H1 (cell line): ENCODE data around the gene ARHGAP5. TPM values are rescaled to one million over a fixed set of nuclear protein-coding genes. Genes with fewer than 3 reads are reported as not detected.
A peak's percentile ranks its signal among the peaks of the same experiment; 100 is the strongest.

Experiments
- CTCF ChIA-PET: fragments of 300-600 bp; sonication (Branson Sonifier 250); formaldehyde crosslinking; loops from one replicate; lab custom pipeline; 2021; ENCODE audit not compliant: partially characterized antibody; lab: Charles Lee
- POLR2A ChIA-PET: fragments of 300-600 bp; sonication (Branson Sonifier 250); formaldehyde crosslinking; loops from one replicate; lab custom pipeline; 2021; ENCODE audit warnings: inconsistent platforms; ENCODE audit not compliant: partially characterized antibody; lab: Charles Lee
- DNase-seq, 2 experiments: peaks; one replicate each; pipeline versions ENCODE4 v3.0.0 to v3.0.0-alpha.2; 2010 to 2022; ENCODE audit warnings: low spot score in 2 of 2, low read depth in 1 of 2, mixed read lengths in 1 of 2
- FAIRE-seq: peaks from 2 replicates; lab custom pipeline; 2011; peaks lifted over from hg19 to GRCh38; lab: Jason Lieb, UNC
- H2AFZ ChIP-seq: 2 replicates; pipeline ENCODE4 v1.8.1; 2012; ENCODE audit warnings: low read length, inconsistent platforms
- H2AK5ac ChIP-seq: 2 replicates; pipeline ENCODE4 v1.6.1; 2013; ENCODE audit warnings: low read depth, low read length
- H2BK120ac ChIP-seq: replicated peaks from 2 replicates; pipeline ENCODE3; 2013; ENCODE audit warnings: low read depth, low read length, inconsistent platforms
- H2BK12ac ChIP-seq: 2 replicates; pipeline ENCODE4 v1.6.1; 2013; ENCODE audit warnings: low read depth, low read length
- H2BK15ac ChIP-seq: 2 replicates; pipeline ENCODE4 v1.6.1; 2013; ENCODE audit warnings: low read length
- H2BK20ac ChIP-seq: 2 replicates; pipeline ENCODE4 v1.6.1; 2013; ENCODE audit warnings: low read length
- H2BK5ac ChIP-seq: 2 replicates; pipeline ENCODE4 v1.6.1; 2013; ENCODE audit warnings: low read depth, low read length
- H3K14ac ChIP-seq: 2 replicates; pipeline ENCODE4 v1.6.1; 2013; ENCODE audit warnings: inconsistent platforms; ENCODE audit not compliant: insufficient read length
- H3K18ac ChIP-seq: 2 replicates; pipeline ENCODE4 v1.6.1; 2013; ENCODE audit warnings: low read length; ENCODE audit errors: extremely low read depth
- H3K23ac ChIP-seq: 2 replicates; pipeline ENCODE4 v1.6.1; 2013; ENCODE audit warnings: inconsistent platforms; ENCODE audit not compliant: insufficient read length
- H3K23me2 ChIP-seq: 2 replicates; pipeline ENCODE4 v1.6.1; 2013; ENCODE audit warnings: low read depth, low read length
- H3K27ac ChIP-seq: 2 replicates; pipeline ENCODE4 v1.6.1; 2011; ENCODE audit warnings: low read depth, low read length, inconsistent platforms
- H3K27me3 ChIP-seq, 4 experiments: replicated peaks in 1 of 4; 1 replicate in 1 of 4; 2 replicates in 3 of 4; pipeline versions ENCODE4 v1.6.1 to v1.8.1; 2011 to 2013; ENCODE audit warnings: low read length in 3 of 4, mild to moderate bottlenecking in 3 of 4, inconsistent platforms in 2 of 4, mixed read lengths in 2 of 4, moderate library complexity in 1 of 4; ENCODE audit not compliant: control insufficient read depth in 3 of 4, insufficient read depth in 3 of 4; ENCODE audit errors: extremely low read depth in 1 of 4
- H3K36me3 ChIP-seq, 4 experiments: 2 replicates each; pipeline versions ENCODE4 v1.6.1 to v1.8.1; 2011 to 2013; ENCODE audit warnings: mild to moderate bottlenecking in 4 of 4, low read length in 3 of 4, moderate library complexity in 2 of 4, control low read depth in 1 of 4, inconsistent platforms in 1 of 4; ENCODE audit not compliant: insufficient read depth in 4 of 4, control insufficient read depth in 2 of 4
- H3K4ac ChIP-seq: replicated peaks from 2 replicates; pipeline ENCODE3; 2013; ENCODE audit warnings: low read length, low read depth, mixed read lengths, inconsistent platforms; ENCODE audit not compliant: insufficient read length
- H3K4me1 ChIP-seq, 4 experiments: replicated peaks in 1 of 4; 1 replicate in 1 of 4; 2 replicates in 3 of 4; pipeline versions ENCODE4 v1.6.1 to v1.8.1; 2011 to 2013; ENCODE audit warnings: low read length in 3 of 4, inconsistent platforms in 2 of 4, mixed read lengths in 1 of 4; ENCODE audit not compliant: insufficient read depth in 4 of 4, control insufficient read depth in 3 of 4
- H3K4me2 ChIP-seq, 2 experiments: 2 replicates each; pipeline versions ENCODE4 v1.6.1 to v1.8.1; 2011 to 2013; ENCODE audit warnings: low read depth in 2 of 2, low read length in 2 of 2, control low read depth in 1 of 2, inconsistent platforms in 1 of 2, mild to moderate bottlenecking in 1 of 2; ENCODE audit not compliant: insufficient read depth in 1 of 2
- H3K4me3 ChIP-seq, 4 experiments: fragments of 200-600, 300-600 bp in 1 of 4; sonication (generic), shearing (Covaris generic), sonication (Bioruptor Twin) in 1 of 4; 2 replicates each; pipeline versions ENCODE4 v1.5.1 to v1.8.1; 2011 to 2016; ENCODE audit warnings: low read length in 4 of 4, low read depth in 3 of 4, control low read depth in 2 of 4, inconsistent platforms in 2 of 4, mild to moderate bottlenecking in 2 of 4, mixed read lengths in 1 of 4, moderate library complexity in 1 of 4; ENCODE audit not compliant: insufficient read depth in 2 of 4; ENCODE audit errors: extremely low read depth in 1 of 4
- H3K56ac ChIP-seq: replicated peaks from 2 replicates; pipeline ENCODE3; 2013; ENCODE audit warnings: low read depth, mild to moderate bottlenecking, mixed read lengths, low read length, inconsistent platforms; ENCODE audit not compliant: insufficient read length
- H3K79me1 ChIP-seq: 2 replicates; pipeline ENCODE4 v1.6.1; 2013; ENCODE audit warnings: low read depth, low read length, control low read depth
- H3K79me2 ChIP-seq, 2 experiments: 2 replicates each; pipeline versions ENCODE4 v1.6.1 to v1.8.1; 2012 to 2013; ENCODE audit warnings: low read length in 2 of 2, mild to moderate bottlenecking in 2 of 2, inconsistent platforms in 1 of 2; ENCODE audit not compliant: insufficient read depth in 2 of 2, control insufficient read depth in 1 of 2
- H3K9ac ChIP-seq, 4 experiments: replicated peaks in 1 of 4; 1 replicate in 1 of 4; 2 replicates in 3 of 4; pipeline versions ENCODE4 v1.6.1 to v1.8.1; 2011 to 2013; ENCODE audit warnings: low read depth in 3 of 4, low read length in 3 of 4, control low read depth in 2 of 4, mild to moderate bottlenecking in 2 of 4, moderate library complexity in 2 of 4, inconsistent platforms in 1 of 4; ENCODE audit errors: extremely low read depth in 1 of 4
- H3K9me3 ChIP-seq, 2 experiments: 2 replicates each; pipeline versions ENCODE4 v1.6.1 to v1.8.1; 2012 to 2013; ENCODE audit warnings: mild to moderate bottlenecking in 2 of 2, moderate library complexity in 2 of 2, control low read depth in 1 of 2, inconsistent platforms in 1 of 2, low read depth in 1 of 2, low read length in 1 of 2, mixed read lengths in 1 of 2; ENCODE audit not compliant: insufficient read depth in 2 of 2
- H4K20me1 ChIP-seq, 2 experiments: replicated peaks in 1 of 2; 2 replicates each; pipeline versions ENCODE3 to v1.8.1; 2011 to 2013; ENCODE audit warnings: inconsistent platforms in 2 of 2, low read length in 2 of 2, mild to moderate bottlenecking in 1 of 2; ENCODE audit not compliant: insufficient read depth in 2 of 2, control insufficient read depth in 1 of 2
- H4K5ac ChIP-seq: 2 replicates; pipeline ENCODE4 v1.6.1; 2013; ENCODE audit warnings: low read length, low read depth, mixed read lengths, inconsistent platforms; ENCODE audit not compliant: insufficient read length
- H4K8ac ChIP-seq: 2 replicates; pipeline ENCODE4 v1.8.0; 2013; ENCODE audit warnings: mild to moderate bottlenecking, moderate library complexity, low read length, inconsistent platforms; ENCODE audit not compliant: insufficient read depth; ENCODE audit errors: extremely low read depth
- H4K91ac ChIP-seq: replicated peaks from 2 replicates; pipeline ENCODE3; 2013; ENCODE audit warnings: low read length, mixed read lengths, inconsistent platforms; ENCODE audit not compliant: insufficient read length
- CHD1 ChIP-seq: IDR thresholded peaks from 2 replicates; pipeline ENCODE4 v1.6.1; 2012; ENCODE audit warnings: low read depth, low read length, improper control_type of control experiment
- CHD2 ChIP-seq: IDR thresholded peaks from 2 replicates; pipeline ENCODE4 v1.6.1; 2012; ENCODE audit warnings: low read length, improper control_type of control experiment
- HDAC2 ChIP-seq, 2 experiments: fragments of 300-600 bp in 1 of 2; sonication (generic) in 1 of 2; IDR thresholded peaks; 2 replicates each; pipeline ENCODE4 v1.6.1; 2011 to 2012; ENCODE audit warnings: low read depth in 2 of 2, low read length in 2 of 2, mild to moderate bottlenecking in 2 of 2, moderate library complexity in 2 of 2, borderline replicate concordance in 1 of 2, inconsistent platforms in 1 of 2
- KDM5A ChIP-seq: fragments of 200-600 bp; IDR thresholded peaks from 2 replicates; pipeline ENCODE4 v1.7.1; 2012; ENCODE audit warnings: mild to moderate bottlenecking, low read length, inconsistent platforms, mixed read lengths
- RNF2 ChIP-seq: fragments of 200-900, 300-1000 bp; sonication (generic); IDR thresholded peaks from 2 replicates; pipeline ENCODE4 v1.7.1; 2016; ENCODE audit warnings: borderline replicate concordance, low read depth, mild to moderate bottlenecking, antibody characterized with exemption, low read length; ENCODE audit not compliant: poor library complexity, severe bottlenecking; ENCODE audit errors: missing control alignments
- RXRA ChIP-seq: IDR thresholded peaks from 2 replicates; pipeline ENCODE4 v1.6.1; 2011; ENCODE audit warnings: low read depth, mild to moderate bottlenecking, low read length, moderate library complexity; ENCODE audit not compliant: insufficient read depth
- SAP30 ChIP-seq: fragments of 300-600 bp; sonication (generic); IDR thresholded peaks from 2 replicates; pipeline ENCODE4 v1.7.1; 2012; ENCODE audit warnings: low read length, moderate library complexity, mild to moderate bottlenecking, inconsistent platforms; ENCODE audit not compliant: insufficient read depth, insufficient replicate concordance
- SRF ChIP-seq: IDR thresholded peaks from 2 replicates; pipeline ENCODE4 v1.6.1; 2011; ENCODE audit warnings: mild to moderate bottlenecking, low read depth, low read length, moderate library complexity
- SUZ12 ChIP-seq: fragments of 200-600 bp; sonication (generic); IDR thresholded peaks from 2 replicates; pipeline ENCODE4 v1.6.1; 2012; ENCODE audit warnings: mild to moderate bottlenecking, inconsistent platforms, low read length, moderate library complexity, mixed read lengths
- TAF7 ChIP-seq: optimal IDR thresholded peaks from 2 replicates; pipeline ENCODE3; 2011; ENCODE audit warnings: low read depth, mild to moderate bottlenecking, inconsistent platforms, low read length, moderate library complexity, borderline replicate concordance
- YY1 ChIP-seq: IDR thresholded peaks from 2 replicates; pipeline ENCODE4 v1.6.1; 2011; ENCODE audit warnings: low read depth, mild to moderate bottlenecking, low read length
- WGBS, 2 experiments: shearing (Covaris generic) in 1 of 2; methylation state at CpG; one replicate each; pipeline versions ENCODE4 v1.1.6 to v1.1.7; 2013 to 2015; ENCODE audit warnings: low lambda C conversion rate in 2 of 2, mixed read lengths in 2 of 2, inconsistent platforms in 1 of 2, low coverage in 1 of 2, missing lambda C conversion rate in 1 of 2; ENCODE audit not compliant: insufficient replicate concordance in 2 of 2, insufficient coverage in 1 of 2, insufficient read length in 1 of 2; ENCODE audit errors: extremely low coverage in 1 of 2, missing lambda C conversion rate in 1 of 2; 5-methylcytosine and 5-hydroxymethylcytosine counted together
- polyA plus RNA-seq, 7 experiments: library from polyadenylated mRNA; depleted of rRNA in 3 of 7; stranded (reverse) in 5 of 7; unstranded in 2 of 7; fragments of >200 nt in 5 of 7; fragments of 200-250 nt in 2 of 7; gene quantifications; 1 replicate in 5 of 7; 2 replicates in 1 of 7; 4 replicates in 1 of 7; pipeline versions ENCODE4 v1.2.1 to v1.2.3, GENCODE V29; 2011 to 2013; ENCODE audit warnings: missing spikeins in 2 of 7, mixed read lengths in 2 of 7
- total RNA-seq: library from RNA; stranded (reverse); fragmentation: NEBNext Ultra II Directional; extraction: Animal tissue kit (Norgen Biotek cat#: 25700); gene quantifications from 2 replicates; pipeline ENCODE4 v1.2.1, GENCODE V29; 2021
- TF ChIP-seq, protein P1 (sequence below): IDR thresholded peaks from 2 replicates; pipeline ENCODE4 v1.6.1; 2012; ENCODE audit warnings: inconsistent platforms

The ARHGAP5 gene
- total and polyA plus RNA-seq, 2 of the 8 experiments (the other 6 are each of a cell fraction or from before 2014, with no cell fraction given): 7.8 to 77.3 TPM

DNA sequence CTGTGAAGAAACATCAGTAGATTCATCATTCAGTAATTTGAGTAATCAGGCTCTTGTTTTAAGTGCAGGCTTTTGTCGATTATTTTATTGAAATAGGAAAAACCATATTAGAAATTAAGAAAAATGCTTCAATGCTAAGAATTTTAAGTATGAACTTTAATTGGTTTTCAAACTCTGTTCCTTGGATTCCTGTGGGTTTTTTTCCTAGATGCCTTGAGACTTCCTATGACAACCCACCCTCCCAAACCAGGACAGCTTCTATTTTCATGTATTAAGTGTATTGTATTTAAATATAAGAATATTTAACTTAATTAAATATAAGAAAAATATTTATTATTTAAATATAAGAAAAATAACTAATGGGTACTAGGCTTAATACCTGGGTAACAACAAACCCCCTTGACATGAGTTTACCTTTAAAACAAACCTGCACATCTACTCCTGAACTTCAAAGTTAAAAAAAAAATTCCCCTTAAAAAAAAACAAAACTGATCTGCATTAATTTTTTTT lies 3.0 kb downstream of the ARHGAP5 start:
- Histone ChIP-seq H3K27me3 (no peaks in the 10 kb centered on the region), H3K56ac (no peak overlapping the region)
- TF ChIP-seq RNF2 (no peak), SRF (no peak), HDAC2 (IDR thresholded peaks at IDR 0.05; ENCODE audit: borderline replicate concordance in 1 of 2, low read depth in 2 of 2, low read length in 2 of 2) (no peak), YY1 (no peak), KDM5A (no peak), CHD2 (no peak), TAF7 (no peak), SUZ12 (no peak), SAP30 (no peak), RXRA (no peak), CHD1 (no peak)
- TF ChIP-seq, protein P1, sequence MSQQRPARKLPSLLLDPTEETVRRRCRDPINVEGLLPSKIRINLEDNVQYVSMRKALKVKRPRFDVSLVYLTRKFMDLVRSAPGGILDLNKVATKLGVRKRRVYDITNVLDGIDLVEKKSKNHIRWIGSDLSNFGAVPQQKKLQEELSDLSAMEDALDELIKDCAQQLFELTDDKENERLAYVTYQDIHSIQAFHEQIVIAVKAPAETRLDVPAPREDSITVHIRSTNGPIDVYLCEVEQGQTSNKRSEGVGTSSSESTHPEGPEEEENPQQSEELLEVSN: no peak

More for the DNA sequence above, 3.0 kb downstream of the ARHGAP5 start:
- no peaks in the 10 kb centered on the region; the same call in 1 of the 2 replicates for H3K79me1 ChIP-seq
- no peak overlapping the region for H4K5ac ChIP-seq
- no peak overlapping the region for H2BK20ac ChIP-seq
- H2AFZ ChIP-seq: no peak overlapping the region
- 86% methylated on average over 1 of the region's 1 CpG; no CpG with 5 or more reads in 1 of the 2 experiments for WGBS, 2 experiments
- no peak overlapping the region for H3K27ac ChIP-seq
- peaks cover 3 to 8% of the 10 kb centered on the region in 2 experiments for H4K20me1 ChIP-seq
- H3K18ac ChIP-seq: no peak overlapping the region
- CTCF ChIA-PET: interaction anchor here (0.7 to 1.1 kb wide), 2 partner anchors 11 to 1014 kb away, joined by 3 to 5 read pairs; no protein-coding TSS in a partner anchor
- no peak overlapping the region for H2BK15ac ChIP-seq
- H3K23me2 ChIP-seq: peaks cover 9% of the 10 kb centered on the region
- no peak overlapping the region for H3K23ac ChIP-seq
- FAIRE-seq (no peak), DNase-seq (no peak)
- no peak overlapping the region for H3K4me2 ChIP-seq
- H4K8ac ChIP-seq: no peak overlapping the region
- H3K36me3 ChIP-seq: no peaks in the 10 kb centered on the region
- H3K9me3 ChIP-seq: no peaks in the 10 kb centered on the region
- H3K4me3 ChIP-seq: 0 out of 8 replicates have a peak overlapping the region, but pooled peaks of 1 of the 4 experiments have one; percentile 97
- H3K79me2 ChIP-seq: peaks cover 0 to 76% of the 10 kb centered on the region in 2 experiments; a peak in 3 of 4 replicates
- H2BK120ac ChIP-seq: no peak overlapping the region
- no peak overlapping the region for H2BK12ac ChIP-seq
- no peak overlapping the region for H3K4ac ChIP-seq
- no peak overlapping the region for H2AK5ac ChIP-seq
- no peak overlapping the region for H3K9ac ChIP-seq
- H2BK5ac ChIP-seq: no peak overlapping the region
- no peak overlapping the region for H3K14ac ChIP-seq
- peaks cover 0 to 4% (median 0%) of the 10 kb centered on the region in 4 experiments; a peak in 1 of 7 replicates for H3K4me1 ChIP-seq
- POLR2A ChIA-PET: no interaction called here
- H4K91ac ChIP-seq: no peak overlapping the region
